ENCODE data around the gene SRRT. TPM values are rescaled to one million over a fixed set of nuclear protein-coding genes. Genes with fewer than 3 reads are reported as not detected.
A peak's percentile ranks its signal among the peaks of the same experiment; 100 is the strongest.

SRRT gene
- total RNA-seq, 2 donors from 2014 or later: 109 TPM

DNA sequence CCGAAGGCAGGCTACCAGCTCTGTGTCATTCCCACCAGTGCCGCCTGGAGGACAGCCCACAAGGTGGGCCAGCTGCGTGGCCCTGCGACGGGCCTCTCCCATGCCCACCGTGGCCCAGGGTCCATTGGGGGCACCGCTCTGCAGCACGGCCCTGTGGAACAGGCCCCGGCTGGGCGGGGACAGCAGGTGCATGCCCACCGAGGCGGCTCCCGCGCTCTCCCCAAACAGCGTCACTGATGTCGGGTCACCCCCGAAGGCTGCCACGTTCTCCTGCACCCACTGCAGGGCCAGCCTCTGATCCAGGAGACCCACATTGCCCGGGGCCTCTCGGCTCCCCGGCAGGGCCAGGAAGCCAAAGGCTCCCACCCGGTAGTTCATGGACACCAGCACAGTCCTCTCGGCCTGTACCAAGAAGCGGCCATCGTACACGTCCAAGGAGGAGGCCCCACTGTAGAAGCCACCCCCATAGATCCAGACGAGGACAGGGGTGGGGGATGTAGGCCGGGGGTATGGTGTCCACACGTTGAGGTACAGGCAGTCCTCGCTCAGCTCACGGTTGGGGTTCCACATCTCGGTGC is 18.5 kb downstream of the SRRT start:
- Histone ChIP-seq H3K36me3 (no peaks in the 10 kb centered on the region), H3K27me3 (replicated peaks; ENCODE audit: insufficient read depth) (peaks cover 8% of the 10 kb centered on the region), H3K27ac (no peak overlapping the region), H3K9me3 (no peaks in the 10 kb centered on the region), H3K4me1 (ENCODE audit: control insufficient read depth in 1 of 2, low read depth in 2 of 2) (peaks cover 12 to 51% of the 10 kb centered on the region in 2 donors), H3K4me3 (no peak overlapping the region)
- TF ChIP-seq, protein P1, sequence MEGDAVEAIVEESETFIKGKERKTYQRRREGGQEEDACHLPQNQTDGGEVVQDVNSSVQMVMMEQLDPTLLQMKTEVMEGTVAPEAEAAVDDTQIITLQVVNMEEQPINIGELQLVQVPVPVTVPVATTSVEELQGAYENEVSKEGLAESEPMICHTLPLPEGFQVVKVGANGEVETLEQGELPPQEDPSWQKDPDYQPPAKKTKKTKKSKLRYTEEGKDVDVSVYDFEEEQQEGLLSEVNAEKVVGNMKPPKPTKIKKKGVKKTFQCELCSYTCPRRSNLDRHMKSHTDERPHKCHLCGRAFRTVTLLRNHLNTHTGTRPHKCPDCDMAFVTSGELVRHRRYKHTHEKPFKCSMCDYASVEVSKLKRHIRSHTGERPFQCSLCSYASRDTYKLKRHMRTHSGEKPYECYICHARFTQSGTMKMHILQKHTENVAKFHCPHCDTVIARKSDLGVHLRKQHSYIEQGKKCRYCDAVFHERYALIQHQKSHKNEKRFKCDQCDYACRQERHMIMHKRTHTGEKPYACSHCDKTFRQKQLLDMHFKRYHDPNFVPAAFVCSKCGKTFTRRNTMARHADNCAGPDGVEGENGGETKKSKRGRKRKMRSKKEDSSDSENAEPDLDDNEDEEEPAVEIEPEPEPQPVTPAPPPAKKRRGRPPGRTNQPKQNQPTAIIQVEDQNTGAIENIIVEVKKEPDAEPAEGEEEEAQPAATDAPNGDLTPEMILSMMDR (IDR thresholded peaks at IDR 0.05): no peak
- ATAC-seq (ENCODE audit: insufficient number of reproducible peaks, low FRiP score, low read depth) (no peak), DNase-seq (ENCODE audit: low spot score) (no peak)

DNA sequence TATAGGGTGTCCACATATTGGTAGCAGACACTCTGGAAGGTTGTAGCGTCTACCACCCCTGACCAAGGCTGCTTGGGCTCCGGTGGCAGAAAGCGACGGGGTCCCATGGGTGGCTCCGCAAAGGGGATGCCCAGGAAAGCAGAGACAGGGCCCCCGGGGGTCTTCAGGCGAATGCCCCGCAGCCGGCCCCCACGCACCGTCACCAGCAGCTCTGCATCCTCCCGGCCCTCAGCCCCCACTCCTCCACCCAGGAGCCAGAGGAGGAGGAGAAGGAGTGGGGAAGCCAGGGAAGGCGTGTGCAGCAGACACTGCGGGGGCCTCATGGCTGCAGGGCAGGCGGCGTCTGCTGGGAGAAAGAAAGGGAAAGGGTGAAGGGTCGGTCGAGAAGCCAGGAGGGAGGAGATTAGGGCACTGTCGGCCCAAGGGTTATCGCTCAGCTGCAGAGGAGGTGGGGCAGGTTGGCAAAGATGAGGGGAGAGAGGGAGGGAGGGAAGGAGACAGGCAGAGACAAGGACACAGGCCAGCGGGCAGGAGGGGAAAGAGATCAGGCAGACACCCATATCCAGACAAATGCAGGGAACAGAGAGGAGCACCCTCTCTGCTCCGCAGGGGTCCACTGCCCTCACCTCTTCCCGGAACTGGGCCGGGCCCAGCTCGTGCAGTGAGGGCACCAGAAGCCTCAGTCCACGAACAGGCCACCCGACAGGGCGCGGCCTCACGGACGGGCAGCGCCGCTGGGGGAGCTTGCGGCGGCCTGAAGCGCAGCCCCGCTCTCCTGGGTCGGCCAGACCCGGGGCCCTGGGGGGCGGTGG is 19.2 kb downstream of the SRRT start:
- Histone ChIP-seq H3K27me3 (replicated peaks; ENCODE audit: insufficient read depth) (peaks cover 8% of the 10 kb centered on the region), H3K36me3 (no peaks in the 10 kb centered on the region), H3K4me1 (ENCODE audit: control insufficient read depth in 1 of 2, low read depth in 2 of 2) (peaks cover 8 to 44% of the 10 kb centered on the region in 2 donors), H3K27ac (no peak overlapping the region), H3K4me3 (no peak overlapping the region), H3K9me3 (no peaks in the 10 kb centered on the region)
- TF ChIP-seq, protein P1 (IDR thresholded peaks at IDR 0.05): no peak
- ATAC-seq (ENCODE audit: insufficient number of reproducible peaks, low FRiP score, low read depth) (no peak), DNase-seq (ENCODE audit: low spot score) (no peak)

DNA sequence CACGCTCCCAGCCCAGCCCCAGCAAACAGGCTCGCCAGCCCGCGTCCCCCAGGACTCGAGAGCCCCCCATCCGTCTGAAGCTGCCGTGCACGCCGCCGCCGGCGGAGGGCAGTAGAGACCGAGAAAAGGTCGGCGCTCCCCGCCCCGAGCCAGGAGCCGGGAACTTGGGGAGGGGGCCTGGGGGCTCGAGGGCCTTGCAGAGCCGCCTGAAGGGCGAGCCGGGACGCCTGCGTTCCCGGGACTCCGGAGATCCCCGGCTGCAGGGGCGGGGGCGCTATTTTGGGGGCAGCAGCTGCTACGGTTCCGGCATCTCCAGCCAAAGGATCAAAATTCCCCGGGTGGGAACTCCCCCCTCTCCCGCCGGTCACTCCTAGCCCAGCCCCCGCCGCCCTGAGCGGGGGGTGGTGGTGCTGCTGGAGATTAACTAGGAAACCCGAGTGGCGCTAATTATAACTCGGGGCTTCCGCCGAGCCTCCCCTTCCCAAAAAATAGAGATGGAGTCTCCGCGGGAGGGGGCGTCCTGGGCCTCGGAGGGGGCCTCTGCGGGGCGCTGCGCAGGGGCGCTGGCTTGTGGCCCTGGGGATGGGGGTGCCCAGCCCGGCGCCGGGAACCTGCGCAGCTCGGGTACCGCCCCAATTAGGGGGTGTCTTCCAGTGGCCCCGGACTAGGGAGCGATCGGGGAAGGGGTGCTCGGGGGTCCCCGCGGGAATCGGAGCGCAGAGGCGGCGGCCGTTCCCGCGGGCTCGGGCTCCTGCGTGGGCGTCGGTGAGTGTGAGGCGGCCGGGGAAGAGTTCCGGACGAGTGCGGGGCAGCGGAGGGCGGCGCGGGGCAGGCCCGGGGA is 20.2 kb downstream of the SRRT start:
- Histone ChIP-seq H3K27ac (peak overlapping the region in 1 of 2 donors; percentile 28), H3K4me1 (ENCODE audit: control insufficient read depth in 1 of 2, low read depth in 2 of 2) (peaks cover 7 to 38% of the 10 kb centered on the region in 2 donors), H3K4me3 (peak overlapping the region; percentile 62), H3K36me3 (no peaks in the 10 kb centered on the region), H3K9me3 (no peaks in the 10 kb centered on the region), H3K27me3 (replicated peaks; ENCODE audit: insufficient read depth) (peaks cover 8% of the 10 kb centered on the region)
- TF ChIP-seq, protein P1 (IDR thresholded peaks at IDR 0.05): peak; percentile 76
- ATAC-seq (ENCODE audit: insufficient number of reproducible peaks, low FRiP score, low read depth) (no peak), DNase-seq (ENCODE audit: low spot score) (no peak)

DNA sequence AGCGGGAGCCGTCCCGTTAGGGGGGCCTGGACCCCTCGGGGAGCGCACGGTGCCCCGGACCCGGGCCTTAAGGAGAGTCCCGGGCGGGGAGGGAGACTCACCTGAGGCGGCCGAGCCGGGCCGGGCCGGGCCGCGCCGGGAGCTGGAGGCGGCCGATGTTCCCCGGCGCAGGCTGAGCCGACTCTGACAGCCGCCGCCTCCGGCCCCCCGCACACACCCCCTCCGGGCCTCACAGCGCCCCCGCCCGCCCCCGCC is 20.7 kb downstream of the SRRT start, which contains the start of gene ACHE:
TSS of gene ACHE (minus strand) at position 188 of the 255 bp plus-strand sequence. CDS start 1,656 bp downstream, outside the sequence.
- Histone ChIP-seq H3K27ac (peak within 1 kb of the TSS in 1 of 2 donors; percentile 28), H3K4me1 (ENCODE audit: control insufficient read depth in 1 of 2, low read depth in 2 of 2) (peaks cover 7 to 32% of the 10 kb centered on the region in 2 donors), H3K4me3 (peak within 1 kb of the TSS; percentile 62), H3K9me3 (no peaks in the 10 kb centered on the region), H3K36me3 (no peaks in the 10 kb centered on the region), H3K27me3 (replicated peaks; ENCODE audit: insufficient read depth) (peaks cover 8% of the 10 kb centered on the region)
- ATAC-seq (ENCODE audit: insufficient number of reproducible peaks, low FRiP score, low read depth) (no peak), DNase-seq (ENCODE audit: low spot score) (no peak)
- TF ChIP-seq, protein P1 (IDR thresholded peaks at IDR 0.05): no peak
